ENCODE measurements around the gene FBXL4. TPM values are rescaled to one million over a fixed set of nuclear protein-coding genes. Genes with fewer than 3 reads are reported as not detected.

Gene FBXL4
- polyA plus RNA-seq, 1 of the 3 experiments (the other 2 are of a cell fraction), result 8.1 TPM

DNA sequence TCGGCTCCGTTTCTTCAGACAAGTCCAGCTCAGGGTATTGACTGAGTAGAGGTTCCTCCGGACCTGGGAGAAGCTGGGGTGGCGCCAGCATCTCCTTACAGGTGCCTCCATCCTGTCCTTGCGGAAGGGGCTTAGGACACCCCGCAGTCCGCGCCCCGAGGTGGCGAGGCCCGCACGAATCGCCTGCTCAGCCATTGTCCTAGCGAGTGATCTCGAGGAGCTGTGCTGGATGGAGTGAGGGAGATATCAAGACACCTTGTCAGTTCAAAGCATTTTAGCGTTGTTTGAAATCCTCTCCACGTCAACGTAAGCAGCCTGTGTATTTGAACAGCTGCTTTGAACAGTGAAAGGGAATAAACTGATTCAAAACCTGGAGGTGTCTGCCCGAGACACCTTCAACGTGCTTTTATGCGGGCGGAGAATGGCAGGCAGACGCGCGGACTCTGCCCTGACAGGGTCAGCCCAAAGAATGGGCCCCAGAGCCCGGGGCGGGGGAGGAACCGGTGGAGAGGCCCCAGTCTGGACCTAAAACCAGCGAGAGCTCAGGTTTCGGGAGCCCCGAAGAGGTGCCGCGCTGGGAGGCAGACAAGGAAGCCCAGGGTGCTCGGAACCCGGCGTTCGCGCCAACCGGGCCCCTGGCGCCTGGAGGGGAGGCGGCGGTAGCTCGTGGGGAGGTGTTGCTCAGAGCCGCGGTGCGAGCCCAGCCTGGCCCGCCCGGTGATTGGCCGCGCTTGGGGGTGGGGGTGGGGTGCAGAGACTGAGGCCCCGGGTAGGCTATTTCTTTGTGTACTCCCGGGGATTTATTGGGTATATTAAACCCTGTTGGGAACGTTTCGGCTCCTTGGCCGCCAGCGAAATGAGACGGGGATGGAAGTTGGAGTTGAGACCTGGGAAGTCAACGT lies 116.4 kb downstream of the FBXL4 start:
- Histone ChIP-seq H2AFZ (ENCODE audit: low read depth) (no peak overlapping the region), H3K9me3 (no peaks in the 10 kb centered on the region), H3F3A (replicated peaks; ENCODE audit: insufficient read depth) (peaks cover 26% of the 10 kb centered on the region), H3K27ac (ENCODE audit: low read depth in 2 of 2, low read length in 1 of 2) (no peak overlapping the region), H4K20me1 (ENCODE audit: insufficient read depth) (no peaks in the 10 kb centered on the region), H3K27me3 (ENCODE audit: insufficient read depth) (no peaks in the 10 kb centered on the region), H3K4me3 (ENCODE audit: low read depth in 2 of 2, low read length in 1 of 2) (peak overlapping the region in 1 of 2 experiments; percentile 27; a peak in 1 of 4 replicates), H3K9me2 (no peaks in the 10 kb centered on the region), H3K4me2 (no peak overlapping the region), H3K36me3 (replicated peaks in 1 of 2; ENCODE audit: control insufficient read depth in 1 of 2, insufficient read depth in 2 of 2, low read length in 1 of 2) (no peaks in the 10 kb centered on the region), H3K79me2 (ENCODE audit: insufficient read depth) (peaks cover 5% of the 10 kb centered on the region), H3K9ac (no peak overlapping the region), H3K4me1 (ENCODE audit: control insufficient read depth in 1 of 2, insufficient read depth in 2 of 2, low read depth in 1 of 2, low read length in 1 of 2) (peaks cover 0 to 40% of the 10 kb centered on the region in 2 experiments; a peak in 2 of 4 replicates)
- DNase-seq, result peak; percentile 67
- TF ChIP-seq MXI1 (IDR thresholded peaks at IDR 0.05; ENCODE audit: low read depth, low read length), result no peak
- no peak for TF ChIP-seq MAX (IDR thresholded peaks at IDR 0.05; ENCODE audit: low read depth)
- no peak for TF ChIP-seq RXRA (IDR thresholded peaks at IDR 0.05; ENCODE audit: borderline replicate concordance, low read depth)
- no peak for TF ChIP-seq ELF1 (IDR thresholded peaks at IDR 0.05)
- TF ChIP-seq, protein P1, sequence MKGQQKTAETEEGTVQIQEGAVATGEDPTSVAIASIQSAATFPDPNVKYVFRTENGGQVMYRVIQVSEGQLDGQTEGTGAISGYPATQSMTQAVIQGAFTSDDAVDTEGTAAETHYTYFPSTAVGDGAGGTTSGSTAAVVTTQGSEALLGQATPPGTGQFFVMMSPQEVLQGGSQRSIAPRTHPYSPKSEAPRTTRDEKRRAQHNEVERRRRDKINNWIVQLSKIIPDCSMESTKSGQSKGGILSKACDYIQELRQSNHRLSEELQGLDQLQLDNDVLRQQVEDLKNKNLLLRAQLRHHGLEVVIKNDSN (IDR thresholded peaks at IDR 0.05; ENCODE audit: borderline replicate concordance, low read depth), result no peak
- no peak for TF ChIP-seq FOXJ3 (CRISPR knock-in tag; IDR thresholded peaks at IDR 0.05)
- CTCF ChIA-PET, result interaction anchor here (1.0 to 1.1 kb wide), 2 partner anchors 134 to 285 kb away, joined by 3 read pairs; no protein-coding TSS in a partner anchor
- WGBS (ENCODE audit: low lambda C conversion rate), result 44% methylated on average over 23 of the region's 58 CpGs
- POLR2A ChIA-PET, result interaction anchor here (0.6 kb wide), 1 partner anchor 496 kb away, joined by 3 read pairs; no protein-coding TSS in a partner anchor

DNA sequence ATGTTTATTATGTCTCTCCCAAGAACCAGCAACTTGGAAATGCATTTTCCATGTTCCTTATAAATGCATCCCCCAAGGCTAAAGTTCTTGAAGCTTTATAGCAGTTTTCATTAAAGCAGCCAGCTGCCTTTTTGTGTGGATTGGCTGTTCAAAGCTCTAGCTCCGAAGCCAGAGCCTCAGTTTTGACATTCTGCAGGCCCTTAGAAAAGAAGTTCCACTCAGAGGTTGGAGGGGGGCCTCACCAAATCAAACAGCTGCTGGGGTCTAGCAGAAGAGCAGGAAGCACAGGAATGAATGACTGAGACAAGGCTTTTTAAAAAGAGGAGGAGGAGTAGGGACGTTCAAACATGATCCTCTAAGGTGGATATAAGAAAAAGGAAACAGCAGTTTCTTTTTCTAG lies 117.6 kb downstream of the FBXL4 start:
- Histone ChIP-seq H3K36me3 (replicated peaks in 1 of 2; ENCODE audit: control insufficient read depth in 1 of 2, insufficient read depth in 2 of 2, low read length in 1 of 2) (no peaks in the 10 kb centered on the region), H2AFZ (ENCODE audit: low read depth) (no peak overlapping the region), H3K27ac (ENCODE audit: low read depth in 2 of 2, low read length in 1 of 2) (no peak overlapping the region), H3K79me2 (ENCODE audit: insufficient read depth) (no peaks in the 10 kb centered on the region), H3K27me3 (ENCODE audit: insufficient read depth) (no peaks in the 10 kb centered on the region), H3K4me2 (no peak overlapping the region), H3K4me3 (ENCODE audit: low read depth in 2 of 2, low read length in 1 of 2) (no peak overlapping the region), H3K4me1 (ENCODE audit: control insufficient read depth in 1 of 2, insufficient read depth in 2 of 2, low read depth in 1 of 2, low read length in 1 of 2) (peaks cover 0 to 36% of the 10 kb centered on the region in 2 experiments; a peak in 2 of 4 replicates), H3K9ac (no peak overlapping the region), H3K9me2 (no peaks in the 10 kb centered on the region), H3K9me3 (no peaks in the 10 kb centered on the region), H4K20me1 (ENCODE audit: insufficient read depth) (no peaks in the 10 kb centered on the region), H3F3A (replicated peaks; ENCODE audit: insufficient read depth) (peaks cover 26% of the 10 kb centered on the region)
- no peak for DNase-seq
- POLR2A ChIA-PET, result no interaction called here
- no peak for TF ChIP-seq PBX3 (IDR thresholded peaks at IDR 0.05)
- TF ChIP-seq, protein P2, sequence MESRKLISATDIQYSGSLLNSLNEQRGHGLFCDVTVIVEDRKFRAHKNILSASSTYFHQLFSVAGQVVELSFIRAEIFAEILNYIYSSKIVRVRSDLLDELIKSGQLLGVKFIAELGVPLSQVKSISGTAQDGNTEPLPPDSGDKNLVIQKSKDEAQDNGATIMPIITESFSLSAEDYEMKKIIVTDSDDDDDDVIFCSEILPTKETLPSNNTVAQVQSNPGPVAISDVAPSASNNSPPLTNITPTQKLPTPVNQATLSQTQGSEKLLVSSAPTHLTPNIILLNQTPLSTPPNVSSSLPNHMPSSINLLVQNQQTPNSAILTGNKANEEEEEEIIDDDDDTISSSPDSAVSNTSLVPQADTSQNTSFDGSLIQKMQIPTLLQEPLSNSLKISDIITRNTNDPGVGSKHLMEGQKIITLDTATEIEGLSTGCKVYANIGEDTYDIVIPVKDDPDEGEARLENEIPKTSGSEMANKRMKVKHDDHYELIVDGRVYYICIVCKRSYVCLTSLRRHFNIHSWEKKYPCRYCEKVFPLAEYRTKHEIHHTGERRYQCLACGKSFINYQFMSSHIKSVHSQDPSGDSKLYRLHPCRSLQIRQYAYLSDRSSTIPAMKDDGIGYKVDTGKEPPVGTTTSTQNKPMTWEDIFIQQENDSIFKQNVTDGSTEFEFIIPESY (IDR thresholded peaks at IDR 0.05; ENCODE audit: borderline replicate concordance, low read depth), result no peak
- TF ChIP-seq, protein P1 (IDR thresholded peaks at IDR 0.05; ENCODE audit: borderline replicate concordance, low read depth), result no peak
- TF ChIP-seq SIN3A (IDR thresholded peaks at IDR 0.05; ENCODE audit: borderline replicate concordance, low read depth, low read length), result no peak
- no peak for TF ChIP-seq ELF1 (IDR thresholded peaks at IDR 0.05)
- TF ChIP-seq GABPA (IDR thresholded peaks at IDR 0.05; ENCODE audit: low read depth), result no peak
- TF ChIP-seq SMC3 (IDR thresholded peaks at IDR 0.05; ENCODE audit: low read depth, low read length), result no peak
- no peak for TF ChIP-seq CHD2 (IDR thresholded peaks at IDR 0.05; ENCODE audit: low read length, partially characterized antibody)
- TF ChIP-seq USF2 (IDR thresholded peaks at IDR 0.05; ENCODE audit: borderline replicate concordance, low read depth, low read length), result no peak
- TF ChIP-seq MXI1 (IDR thresholded peaks at IDR 0.05; ENCODE audit: low read depth, low read length), result no peak
- no peak for TF ChIP-seq RAD21 (IDR thresholded peaks at IDR 0.05; ENCODE audit: low read length)
- TF ChIP-seq TEAD4 (IDR thresholded peaks at IDR 0.05; ENCODE audit: borderline replicate concordance, insufficient read depth), result no peak
- TF ChIP-seq FOXM1 (IDR thresholded peaks at IDR 0.05; ENCODE audit: low read depth), result no peak
- no peak for TF ChIP-seq GATA2 (CRISPR knock-in tag; IDR thresholded peaks at IDR 0.05)
- CTCF ChIA-PET, result interaction anchor here (1.0 to 1.8 kb wide), 2 partner anchors 10 to 133 kb away, joined by 3 to 5 read pairs; no protein-coding TSS in a partner anchor
- WGBS (ENCODE audit: low lambda C conversion rate), result 71% methylated on average over 2 of the region's 2 CpGs
